Adipose tissue (tissue), 3 donors: ENCODE data around the gene TMC1. TPM values are rescaled to one million over a fixed set of nuclear protein-coding genes. Genes with fewer than 3 reads are reported as not detected.

Source experiments
- H3K27ac ChIP-seq: one replicate; pipeline ENCODE4 v1.5.1; 2013; ENCODE audit warnings: low read depth, low read length
- WGBS, 3 donors: extraction: QIAGEN DNeasy Blood & Tissue Kit; methylation state at CpG; one replicate each; pipeline ENCODE4 v1.1.7; 2013; 5-methylcytosine and 5-hydroxymethylcytosine counted together
- polyA plus RNA-seq, 3 donors: library from polyadenylated mRNA; stranded (reverse); fragments of 200-250 nt; gene quantifications; one replicate each; pipeline ENCODE4 v1.2.3, GENCODE V29; 2013
- donor health status: healthy with polysubstance abuse.
- donor health status: Bipolar disorder and iron deficiency.
- donor health status: healthy.

Gene TMC1
- polyA plus RNA-seq, 3 donors: 0.19 to 1.9 TPM; not detected in 1

GRCh38 chr9:72557549-72557948 lies 36.1 kb downstream of the TMC1 start:
- WGBS, 3 donors: 23 to 55% (median 51%) methylated on average over 2 of the region's 2 CpGs

GRCh38 chr9:72560086-72560485 lies 38.7 kb downstream of the TMC1 start:
- 63 to 93% (median 87%) methylated on average over 1 of the region's 1 CpG for WGBS, 3 donors
- no peak overlapping the region for H3K27ac ChIP-seq

More at GRCh38 chr9:72557549-72557948, 36.1 kb downstream of the TMC1 start:
- H3K27ac ChIP-seq: no peak overlapping the region

- WGBS, 3 donors: 92 to 94% (median 93%) methylated on average over 4 of the region's 4 CpGs
- no peak overlapping the region for H3K27ac ChIP-seq
These were observed 42.4 kb downstream of the TMC1 start for GRCh38 chr9:72563806-72564205.

GRCh38 chr9:72564479-72565281 lies 43.3 kb downstream of the TMC1 start:
- WGBS, 3 donors: 86 to 93% (median 92%) methylated on average over 2 of the region's 2 CpGs
- no peak overlapping the region for H3K27ac ChIP-seq

- 96 to 99% (median 97%) methylated on average over 7 of the region's 7 CpGs for WGBS, 3 donors
- H3K27ac ChIP-seq: no peak overlapping the region
These were observed 44.1 kb downstream of the TMC1 start for GRCh38 chr9:72565535-72565934.

GRCh38 chr9:72574156-72574810 lies 52.9 kb downstream of the TMC1 start:
- WGBS, 3 donors: 67 to 75% (median 74%) methylated on average over 3 of the region's 3 CpGs
- no peak overlapping the region for H3K27ac ChIP-seq

- 76 to 80% (median 76%) methylated on average over 2 of the region's 2 CpGs for WGBS, 3 donors
- no peak overlapping the region for H3K27ac ChIP-seq
These were observed 54.3 kb downstream of the TMC1 start for GRCh38 chr9:72575666-72576065.

GRCh38 chr9:72576087-72576486 lies 54.7 kb downstream of the TMC1 start:
- 68 to 78% (median 74%) methylated on average over 2 of the region's 2 CpGs for WGBS, 3 donors
- H3K27ac ChIP-seq: no peak overlapping the region

GRCh38 chr9:72577212-72577753 lies 55.9 kb downstream of the TMC1 start:
- WGBS, 3 donors: 15 to 29% (median 24%) methylated on average over 4 of the region's 4 CpGs
- H3K27ac ChIP-seq: no peak overlapping the region

GRCh38 chr9:72579190-72579589 lies 57.8 kb downstream of the TMC1 start:
- 62 to 86% (median 72%) methylated on average over 4 of the region's 4 CpGs for WGBS, 3 donors
- no peak overlapping the region for H3K27ac ChIP-seq

GRCh38 chr9:72579880-72580550 lies 58.6 kb downstream of the TMC1 start:
- 86 to 98% (median 91%) methylated on average over 3 of the region's 3 CpGs for WGBS, 3 donors
- H3K27ac ChIP-seq: no peak overlapping the region

GRCh38 chr9:72581694-72582093 lies 60.3 kb downstream of the TMC1 start:
- no peak overlapping the region for H3K27ac ChIP-seq
- 86 to 99% (median 91%) methylated on average over 9 of the region's 9 CpGs for WGBS, 3 donors

- H3K27ac ChIP-seq: no peak overlapping the region
These were observed 62.0 kb downstream of the TMC1 start for GRCh38 chr9:72583370-72583769.

GRCh38 chr9:72586388-72587130 lies 65.2 kb downstream of the TMC1 start:
- 57 to 78% (median 65%) methylated on average over 5 of the region's 5 CpGs for WGBS, 3 donors
- H3K27ac ChIP-seq: no peak overlapping the region

GRCh38 chr9:72588336-72588735 lies 66.9 kb downstream of the TMC1 start:
- no peak overlapping the region for H3K27ac ChIP-seq

GRCh38 chr9:72589667-72590521 lies 68.5 kb downstream of the TMC1 start:
- H3K27ac ChIP-seq: no peak overlapping the region
- 33 to 50% (median 34%) methylated on average over 2 of the region's 2 CpGs for WGBS, 3 donors

GRCh38 chr9:72590824-72591223 lies 69.4 kb downstream of the TMC1 start:
- WGBS, 3 donors: 75 to 92% (median 87%) methylated on average over 3 of the region's 3 CpGs
- H3K27ac ChIP-seq: no peak overlapping the region
